ENCODE data around the gene MET.

Gene MET

DNA sequence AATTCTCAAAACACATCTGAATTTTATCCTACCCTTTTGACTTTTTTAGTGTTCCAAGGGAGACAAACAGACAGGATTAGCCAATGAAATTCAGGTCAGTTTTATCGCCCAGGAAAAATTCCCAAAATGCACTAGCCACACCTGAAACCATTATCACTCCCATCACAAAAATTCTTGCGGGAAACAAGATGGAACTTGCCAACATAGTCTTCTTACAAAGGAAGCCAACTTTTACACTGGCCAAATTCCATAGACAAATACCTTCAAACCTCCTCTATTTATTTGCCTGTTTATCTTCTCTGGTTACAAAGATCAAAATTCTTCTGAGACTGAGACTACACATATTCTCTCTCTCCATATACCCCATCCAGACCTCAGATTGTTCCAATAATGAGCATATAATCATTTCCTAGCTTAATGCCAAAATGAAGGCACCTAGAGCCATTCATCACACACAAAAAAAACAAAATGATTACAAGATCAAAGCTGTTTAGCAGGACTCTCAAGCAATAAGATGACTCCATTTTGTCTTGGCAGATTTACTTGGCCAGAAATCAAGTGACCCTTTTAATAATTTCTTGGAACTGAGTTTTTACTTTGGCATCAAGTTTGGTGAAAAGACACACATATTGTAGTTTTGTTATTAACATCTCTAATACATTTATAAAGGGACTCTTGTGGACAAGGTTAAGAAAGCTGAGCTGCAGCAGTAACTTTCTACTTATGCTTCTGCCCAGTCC, 30.2 kb downstream of the MET start:
- Histone ChIP-seq H3K4me2 (no peak overlapping the region), H3K36me3 (no peaks in the 10 kb centered on the region), H3K27ac (no peak overlapping the region), H3K9ac (no peak overlapping the region), H3K4me1 (no peaks in the 10 kb centered on the region), H3K4me3 (no peak overlapping the region), H4K20me1 (no peaks in the 10 kb centered on the region), H3K9me3 (replicated peaks in 1 of 11) (no peaks in the 10 kb centered on the region), H3K27me3 (no peaks in the 10 kb centered on the region)
- TF ChIP-seq Cebpa-rat (IDR thresholded peaks at IDR 0.05) = no peak

DNA sequence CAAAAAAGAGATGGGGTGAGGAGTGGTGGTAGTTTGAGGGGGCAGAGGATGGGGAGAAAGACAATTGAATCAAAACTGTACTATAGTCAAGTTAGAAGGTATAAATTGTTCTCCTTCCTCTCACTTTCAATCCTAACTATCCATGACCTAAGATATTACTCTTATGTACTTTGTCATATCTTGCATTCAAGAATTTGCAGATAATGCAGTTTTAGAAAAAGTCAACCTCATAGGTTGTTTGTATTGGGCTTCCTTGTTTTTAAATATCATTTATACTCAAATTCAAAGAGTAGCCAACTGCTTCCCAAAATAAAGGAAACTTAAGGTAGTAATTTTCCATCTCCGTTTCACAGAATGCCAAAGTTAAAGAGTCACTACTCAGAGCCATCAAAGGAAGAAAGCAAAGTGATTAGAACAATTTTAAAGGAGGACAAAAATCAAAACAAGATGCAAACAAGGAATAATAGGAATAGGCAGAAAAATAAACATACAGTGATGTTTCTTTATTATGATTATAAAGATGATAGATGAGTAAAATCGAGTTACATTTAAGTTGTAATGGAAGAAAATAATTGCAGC, 32.7 kb downstream of the MET start:
- Histone ChIP-seq H3K27ac (no peak overlapping the region), H3K4me1 (no peaks in the 10 kb centered on the region), H3K9me3 (replicated peaks in 1 of 11) (no peaks in the 10 kb centered on the region), H3K36me3 (no peaks in the 10 kb centered on the region), H4K20me1 (no peaks in the 10 kb centered on the region), H3K27me3 (no peaks in the 10 kb centered on the region), H3K4me2 (no peak overlapping the region), H3K4me3 (no peak overlapping the region), H3K9ac (no peak overlapping the region)
- no peak for TF ChIP-seq Cebpa-rat (IDR thresholded peaks at IDR 0.05)

DNA sequence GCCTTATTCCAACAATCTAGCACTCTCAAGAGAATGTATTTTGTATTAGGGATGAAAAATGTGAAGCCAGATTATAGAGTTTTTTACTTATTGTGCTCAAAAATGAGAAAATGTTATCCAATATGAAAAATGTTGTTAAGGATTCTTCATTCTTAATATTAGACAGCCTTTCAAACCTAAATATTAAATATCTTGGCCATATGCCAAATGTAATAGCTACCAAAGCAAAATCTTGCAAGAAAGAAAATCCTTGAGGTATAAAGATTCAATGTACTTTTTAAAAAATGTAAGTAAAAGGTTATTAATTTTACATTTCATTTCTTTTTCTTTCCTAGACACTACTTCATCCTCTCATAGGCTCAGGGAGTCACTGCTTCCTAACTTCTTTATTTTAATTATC, 33.4 kb downstream of the MET start:
- no peaks in the 10 kb centered on the region for H3K27me3 ChIP-seq
- H3K4me3 ChIP-seq = no peak overlapping the region
- no peaks in the 10 kb centered on the region for H3K36me3 ChIP-seq
- no peak overlapping the region for H3K27ac ChIP-seq
- no peak overlapping the region for H3K9ac ChIP-seq
- H3K4me1 ChIP-seq = no peaks in the 10 kb centered on the region
- no peak overlapping the region for H3K4me2 ChIP-seq
- H4K20me1 ChIP-seq = no peaks in the 10 kb centered on the region
- no peak for TF ChIP-seq Cebpa-rat (IDR thresholded peaks at IDR 0.05)
- no peaks in the 10 kb centered on the region for H3K9me3 ChIP-seq (replicated peaks in 1 of 11)

DNA sequence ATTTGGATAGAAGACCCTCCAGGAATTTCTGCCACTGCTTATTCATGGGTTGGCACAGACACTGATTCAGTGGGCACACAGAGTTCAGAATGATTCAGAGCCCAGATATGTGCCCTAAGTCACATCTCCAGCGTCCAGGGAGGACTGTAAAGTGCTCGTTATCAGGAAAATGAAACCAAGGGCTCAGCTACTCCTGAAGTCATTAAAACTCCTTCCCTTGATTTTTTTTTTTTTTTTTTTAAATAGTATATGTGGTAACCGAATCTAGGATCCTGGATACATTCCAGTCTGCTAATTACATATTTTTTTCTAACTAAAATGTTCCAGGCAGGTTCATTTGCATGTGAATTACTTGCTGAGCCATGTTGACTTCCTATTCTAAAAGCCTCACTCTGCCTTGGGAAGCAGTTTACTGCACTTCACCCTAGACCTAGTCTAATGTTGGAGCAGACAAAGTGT, 34.7 kb downstream of the MET start:
- no peaks in the 10 kb centered on the region for H3K4me1 ChIP-seq
- H3K9me3 ChIP-seq (replicated peaks in 1 of 11) = no peaks in the 10 kb centered on the region
- no peaks in the 10 kb centered on the region for H3K36me3 ChIP-seq
- no peak overlapping the region for H3K27ac ChIP-seq
- no peak overlapping the region for H3K4me2 ChIP-seq
- no peak overlapping the region for H3K4me3 ChIP-seq
- H4K20me1 ChIP-seq = no peaks in the 10 kb centered on the region
- no peaks in the 10 kb centered on the region for H3K27me3 ChIP-seq
- no peak overlapping the region for H3K9ac ChIP-seq
- TF ChIP-seq Cebpa-rat (IDR thresholded peaks at IDR 0.05) = no peak

DNA sequence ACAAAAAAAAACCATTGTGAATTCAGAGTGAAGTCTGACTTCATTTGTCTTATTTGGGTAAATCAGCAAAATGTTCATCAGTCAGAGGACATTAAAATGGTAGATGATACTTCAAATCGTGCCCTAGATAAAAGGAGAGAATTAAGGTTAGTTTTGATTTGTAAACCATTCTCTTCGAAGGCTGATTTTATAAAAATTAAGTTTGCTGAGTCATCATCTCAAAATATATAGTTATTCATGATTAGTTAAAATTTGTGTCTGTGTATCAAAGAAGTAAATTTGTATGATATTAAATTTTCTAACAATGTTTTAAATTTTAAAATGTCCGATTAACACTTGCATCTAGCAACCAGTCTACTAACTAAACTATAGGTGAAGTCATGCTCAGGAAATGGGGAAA, 35.3 kb downstream of the MET start:
- H4K20me1 ChIP-seq = no peaks in the 10 kb centered on the region
- H3K4me2 ChIP-seq = no peak overlapping the region
- no peaks in the 10 kb centered on the region for H3K4me1 ChIP-seq
- no peaks in the 10 kb centered on the region for H3K9me3 ChIP-seq (replicated peaks in 1 of 11)
- H3K9ac ChIP-seq = no peak overlapping the region
- no peaks in the 10 kb centered on the region for H3K36me3 ChIP-seq
- no peaks in the 10 kb centered on the region for H3K27me3 ChIP-seq
- H3K27ac ChIP-seq = no peak overlapping the region
- TF ChIP-seq Cebpa-rat (IDR thresholded peaks at IDR 0.05) = no peak
- no peak overlapping the region for H3K4me3 ChIP-seq

DNA sequence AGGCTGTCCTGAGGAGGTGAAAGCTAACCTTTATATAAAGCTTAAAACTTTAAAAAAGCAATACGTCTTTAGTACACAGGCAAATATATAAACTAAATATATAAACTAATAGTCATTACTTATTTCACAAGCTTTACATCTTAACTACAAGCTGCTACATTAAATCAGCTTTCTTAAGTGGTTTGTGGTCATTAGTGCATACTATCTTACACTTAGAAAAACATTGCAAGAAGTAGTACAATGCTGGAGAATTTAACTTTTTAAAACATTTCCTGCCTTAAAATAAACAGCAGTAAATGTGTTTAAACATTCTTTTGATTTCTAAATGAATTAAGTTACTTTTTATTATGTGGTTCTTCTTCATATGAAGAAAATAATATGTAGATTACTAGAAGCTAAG, 36.3 kb downstream of the MET start:
- Histone ChIP-seq H3K9me3 (replicated peaks in 1 of 11) (no peaks in the 10 kb centered on the region), H3K27ac (no peak overlapping the region), H4K20me1 (no peaks in the 10 kb centered on the region), H3K4me2 (no peak overlapping the region), H3K4me1 (no peaks in the 10 kb centered on the region), H3K36me3 (no peaks in the 10 kb centered on the region), H3K9ac (no peak overlapping the region), H3K27me3 (no peaks in the 10 kb centered on the region), H3K4me3 (no peak overlapping the region)
- no peak for TF ChIP-seq Cebpa-rat (IDR thresholded peaks at IDR 0.05)

DNA sequence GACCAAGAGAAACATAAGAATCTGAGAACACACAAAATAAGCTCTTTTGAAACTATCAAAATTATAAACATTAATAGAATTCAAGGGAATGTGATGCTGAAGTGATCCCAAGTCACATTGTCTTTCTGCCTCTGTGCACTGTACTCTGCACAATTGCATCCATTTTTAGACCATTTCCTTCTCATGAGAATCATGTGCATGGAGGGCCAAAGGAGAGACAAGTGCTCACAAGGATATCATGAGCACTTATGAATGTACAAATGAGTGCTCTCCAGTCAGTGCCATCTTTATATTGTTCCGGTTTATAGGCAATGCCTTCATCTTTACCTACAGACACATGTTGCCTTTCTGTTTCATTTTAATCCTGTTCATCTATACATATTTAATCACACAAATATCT, 36.9 kb downstream of the MET start:
- no peak for TF ChIP-seq Cebpa-rat (IDR thresholded peaks at IDR 0.05)
- Histone ChIP-seq H3K27me3 (no peaks in the 10 kb centered on the region), H3K27ac (no peak overlapping the region), H3K4me2 (no peak overlapping the region), H4K20me1 (no peaks in the 10 kb centered on the region), H3K9ac (no peak overlapping the region), H3K9me3 (replicated peaks in 1 of 11) (no peaks in the 10 kb centered on the region), H3K4me1 (no peaks in the 10 kb centered on the region), H3K36me3 (no peaks in the 10 kb centered on the region), H3K4me3 (no peak overlapping the region)

DNA sequence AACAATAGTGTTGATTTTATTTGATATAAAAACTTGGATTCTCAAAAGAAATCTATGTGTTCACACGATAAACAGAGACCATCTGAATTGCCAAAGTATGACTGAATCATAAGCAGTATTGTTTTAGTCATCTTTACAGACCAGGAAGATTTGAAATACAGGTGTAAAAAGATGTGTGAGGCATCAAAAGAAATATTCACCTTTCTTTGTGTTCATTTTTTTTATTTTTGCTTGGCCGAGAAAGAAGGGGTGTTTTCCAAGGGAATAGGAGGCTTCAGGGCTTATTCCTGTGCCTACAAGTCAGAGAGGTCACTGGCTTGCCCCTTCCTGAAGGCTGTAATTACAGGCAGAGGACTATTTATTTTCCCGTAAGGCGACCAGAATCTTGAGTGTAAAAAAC, 37.3 kb downstream of the MET start:
- TF ChIP-seq Cebpa-rat (IDR thresholded peaks at IDR 0.05) = no peak
- Histone ChIP-seq H4K20me1 (no peaks in the 10 kb centered on the region), H3K9me3 (replicated peaks in 1 of 11) (no peaks in the 10 kb centered on the region), H3K36me3 (no peaks in the 10 kb centered on the region), H3K27me3 (no peaks in the 10 kb centered on the region), H3K4me3 (no peak overlapping the region), H3K27ac (no peak overlapping the region), H3K4me1 (no peaks in the 10 kb centered on the region), H3K9ac (no peak overlapping the region), H3K4me2 (no peak overlapping the region)

DNA sequence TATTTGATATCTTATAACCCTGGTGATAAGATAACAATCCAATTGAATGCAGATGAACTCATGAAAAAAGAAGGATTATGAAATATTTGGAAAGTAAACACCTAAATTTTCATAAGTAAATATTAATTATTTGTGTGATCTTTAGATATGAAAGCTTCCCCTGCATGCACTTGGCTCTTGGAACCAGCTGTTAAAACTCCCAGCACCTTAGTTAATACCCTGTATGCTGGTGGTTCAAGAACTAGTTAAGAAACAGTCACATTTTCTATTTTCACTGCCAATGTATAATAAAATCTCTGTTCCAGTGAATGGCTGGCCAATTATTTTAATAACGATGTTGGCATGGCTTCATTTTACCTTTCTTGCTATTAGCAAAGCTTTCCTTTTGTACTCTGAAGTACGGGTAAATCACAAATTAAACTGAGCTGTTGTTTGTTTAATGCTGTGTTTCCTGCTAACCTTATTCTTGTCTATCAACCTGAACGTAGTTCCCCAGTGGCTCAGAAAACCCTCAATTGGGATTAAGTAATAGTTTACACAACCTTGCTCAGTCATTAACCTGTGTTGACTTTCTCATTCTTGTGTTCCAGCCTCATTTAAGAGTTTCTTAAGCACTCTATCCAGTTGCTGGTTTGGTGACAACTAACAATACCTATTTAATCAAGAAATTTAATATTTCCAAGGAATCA, 38.9 kb downstream of the MET start:
- Histone ChIP-seq H3K36me3 (no peaks in the 10 kb centered on the region), H3K4me3 (no peak overlapping the region), H4K20me1 (no peaks in the 10 kb centered on the region), H3K4me1 (no peaks in the 10 kb centered on the region), H3K4me2 (no peak overlapping the region), H3K27me3 (no peaks in the 10 kb centered on the region), H3K9ac (no peak overlapping the region), H3K9me3 (replicated peaks in 1 of 11) (no peaks in the 10 kb centered on the region), H3K27ac (no peak overlapping the region)
- TF ChIP-seq Cebpa-rat (IDR thresholded peaks at IDR 0.05) = no peak

DNA sequence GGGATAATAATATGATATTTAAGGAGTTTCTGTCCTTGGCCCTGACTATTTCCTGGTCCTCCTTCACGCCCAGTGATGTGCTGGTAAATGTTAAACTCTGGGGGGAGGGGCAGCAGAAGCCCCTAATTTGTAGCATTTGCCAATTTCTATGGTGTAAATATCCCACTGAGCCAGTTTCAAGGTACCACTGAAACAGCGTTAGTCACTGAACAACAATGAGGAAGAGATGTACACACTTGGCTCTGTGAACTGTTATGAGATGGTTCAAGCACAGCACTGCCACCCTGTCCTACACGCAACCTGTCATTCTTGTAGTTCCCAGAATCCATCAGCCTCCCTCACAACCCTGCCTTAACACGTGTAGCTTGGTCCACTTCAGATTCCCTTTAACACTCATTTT, 39.8 kb downstream of the MET start:
- H3K9me3 ChIP-seq (replicated peaks in 1 of 11) = no peaks in the 10 kb centered on the region
- no peaks in the 10 kb centered on the region for H4K20me1 ChIP-seq
- H3K4me1 ChIP-seq = no peaks in the 10 kb centered on the region
- no peak overlapping the region for H3K4me2 ChIP-seq
- no peak overlapping the region for H3K27ac ChIP-seq
- H3K36me3 ChIP-seq = no peaks in the 10 kb centered on the region
- no peaks in the 10 kb centered on the region for H3K27me3 ChIP-seq
- no peak for TF ChIP-seq Cebpa-rat (IDR thresholded peaks at IDR 0.05)
- H3K4me3 ChIP-seq = no peak overlapping the region
- no peak overlapping the region for H3K9ac ChIP-seq
